Putamen (tissue), 1 donor: ENCODE measurements around the gene KCNJ4.

Source experiments
- DNase-seq: peaks from one replicate; pipeline ENCODE4 v3.0.0-alpha.2; 2016; ENCODE audit warnings: low spot score

Gene KCNJ4

GRCh38 chr22:38452373-38453065, 2.5 kb downstream of the KCNJ4 start:
- DNase-seq: peak; percentile 68

- DNase-seq: no peak
Observed at GRCh38 chr22:38451864-38452263, 3.1 kb downstream of the KCNJ4 start.

GRCh38 chr22:38451404-38451803, 3.6 kb downstream of the KCNJ4 start:
- DNase-seq: no peak

GRCh38 chr22:38450234-38450797, 4.7 kb downstream of the KCNJ4 start:
- DNase-seq: no peak

- DNase-seq: peak; percentile 71
Observed at GRCh38 chr22:38449776-38450175, 5.2 kb downstream of the KCNJ4 start.

- no peak for DNase-seq
Observed at GRCh38 chr22:38448945-38449745, 5.9 kb downstream of the KCNJ4 start.

GRCh38 chr22:38446018-38446601, 8.9 kb downstream of the KCNJ4 start:
- DNase-seq: no peak

GRCh38 chr22:38444783-38445182, 10.2 kb downstream of the KCNJ4 start:
- no peak for DNase-seq

GRCh38 chr22:38443628-38444521, 11.1 kb downstream of the KCNJ4 start:
- DNase-seq: no peak

GRCh38 chr22:38442967-38443627, 11.9 kb downstream of the KCNJ4 start:
- no peak for DNase-seq

- DNase-seq: no peak
Observed at GRCh38 chr22:38441620-38442287, 13.2 kb downstream of the KCNJ4 start.

GRCh38 chr22:38440747-38441350, 14.2 kb downstream of the KCNJ4 start:
- DNase-seq: no peak

- DNase-seq: no peak
Observed at GRCh38 chr22:38437416-38437815, 17.6 kb downstream of the KCNJ4 start.

- no peak for DNase-seq
Observed at GRCh38 chr22:38436629-38437395, 18.2 kb downstream of the KCNJ4 start.

- no peak for DNase-seq
Observed at GRCh38 chr22:38435965-38436364, 19.0 kb downstream of the KCNJ4 start.

- no peak for DNase-seq
Observed at GRCh38 chr22:38435010-38435409, 20.0 kb downstream of the KCNJ4 start.

- DNase-seq: no peak
Observed at GRCh38 chr22:38433871-38434270, 21.1 kb downstream of the KCNJ4 start.

- DNase-seq: no peak
Observed at GRCh38 chr22:38432264-38432663, 22.7 kb downstream of the KCNJ4 start.

GRCh38 chr22:38431266-38432010, 23.6 kb downstream of the KCNJ4 start:
- DNase-seq: no peak
